ENCODE results near the gene MPPE1. TPM values are rescaled to one million over a fixed set of nuclear protein-coding genes. Genes with fewer than 3 reads are reported as not detected.

The MPPE1 gene
- total RNA-seq, 2 donors from 2014 or later: 29.0 to 43.1 TPM

DNA sequence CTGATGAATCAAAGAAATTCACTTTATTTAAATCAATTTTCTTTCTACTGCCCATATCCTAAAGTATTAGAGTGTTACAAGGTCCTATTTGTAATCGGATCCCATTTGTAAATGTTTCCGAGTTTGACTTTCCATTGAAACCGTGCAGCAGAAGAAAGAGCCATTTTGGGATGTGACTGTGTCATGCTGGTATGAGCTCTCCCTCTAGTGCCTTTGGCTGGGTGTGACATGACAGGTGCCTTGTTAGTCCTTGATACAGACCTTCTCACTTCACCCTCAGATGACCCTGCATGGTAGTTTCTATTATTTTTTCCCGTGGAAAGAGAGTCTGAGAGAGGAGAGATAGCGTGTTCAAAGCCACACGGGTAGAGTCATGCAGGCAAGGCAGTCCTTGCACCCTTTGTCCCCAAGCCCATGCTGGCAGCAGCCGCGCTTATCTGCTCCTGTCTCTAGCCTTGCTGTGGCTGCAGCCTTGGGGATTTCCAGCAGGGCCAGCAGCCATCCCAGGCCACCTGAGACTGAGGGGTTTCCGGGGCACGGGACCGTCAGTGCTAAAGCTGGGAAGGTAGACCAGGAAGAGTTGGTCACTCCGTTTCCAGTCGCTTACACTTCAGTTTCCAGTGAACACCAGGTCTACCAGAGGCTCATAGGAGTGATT lies 35.5 kb downstream of the MPPE1 start:
- peak; percentile 84 for ATAC-seq
- peak overlapping the region in 2 of 4 donors; percentile 32 to 68 for H3K27ac ChIP-seq
- WGBS, 2 donors: 9 to 35% methylated on average over 13 of the region's 13 CpGs
- DNase-seq: peak; percentile 41 to 68 (median 52)
- H3K36me3 ChIP-seq (replicated peaks in 1 of 2; ENCODE audit: insufficient read depth in 1 of 2, low read depth in 2 of 2): no peaks in the 10 kb centered on the region
- no peak for TF ChIP-seq POLR2A (IDR thresholded peaks at IDR 0.05)
- TF ChIP-seq, protein P1, sequence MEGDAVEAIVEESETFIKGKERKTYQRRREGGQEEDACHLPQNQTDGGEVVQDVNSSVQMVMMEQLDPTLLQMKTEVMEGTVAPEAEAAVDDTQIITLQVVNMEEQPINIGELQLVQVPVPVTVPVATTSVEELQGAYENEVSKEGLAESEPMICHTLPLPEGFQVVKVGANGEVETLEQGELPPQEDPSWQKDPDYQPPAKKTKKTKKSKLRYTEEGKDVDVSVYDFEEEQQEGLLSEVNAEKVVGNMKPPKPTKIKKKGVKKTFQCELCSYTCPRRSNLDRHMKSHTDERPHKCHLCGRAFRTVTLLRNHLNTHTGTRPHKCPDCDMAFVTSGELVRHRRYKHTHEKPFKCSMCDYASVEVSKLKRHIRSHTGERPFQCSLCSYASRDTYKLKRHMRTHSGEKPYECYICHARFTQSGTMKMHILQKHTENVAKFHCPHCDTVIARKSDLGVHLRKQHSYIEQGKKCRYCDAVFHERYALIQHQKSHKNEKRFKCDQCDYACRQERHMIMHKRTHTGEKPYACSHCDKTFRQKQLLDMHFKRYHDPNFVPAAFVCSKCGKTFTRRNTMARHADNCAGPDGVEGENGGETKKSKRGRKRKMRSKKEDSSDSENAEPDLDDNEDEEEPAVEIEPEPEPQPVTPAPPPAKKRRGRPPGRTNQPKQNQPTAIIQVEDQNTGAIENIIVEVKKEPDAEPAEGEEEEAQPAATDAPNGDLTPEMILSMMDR (IDR thresholded peaks at IDR 0.05): peak in 6 of 7 experiments; percentile 9 to 69 (median 57)
- no peaks in the 10 kb centered on the region for H3K9me3 ChIP-seq
- H3K27me3 ChIP-seq: no peaks in the 10 kb centered on the region
- intact Hi-C loops (cut with DNase I): loop anchor here (10.0 kb wide), 1 partner anchor 138 kb away; no protein-coding TSS in a partner anchor
- H3K4me3 ChIP-seq: no peak overlapping the region
- peaks cover 6% of the 10 kb centered on the region for H3K4me1 ChIP-seq

DNA sequence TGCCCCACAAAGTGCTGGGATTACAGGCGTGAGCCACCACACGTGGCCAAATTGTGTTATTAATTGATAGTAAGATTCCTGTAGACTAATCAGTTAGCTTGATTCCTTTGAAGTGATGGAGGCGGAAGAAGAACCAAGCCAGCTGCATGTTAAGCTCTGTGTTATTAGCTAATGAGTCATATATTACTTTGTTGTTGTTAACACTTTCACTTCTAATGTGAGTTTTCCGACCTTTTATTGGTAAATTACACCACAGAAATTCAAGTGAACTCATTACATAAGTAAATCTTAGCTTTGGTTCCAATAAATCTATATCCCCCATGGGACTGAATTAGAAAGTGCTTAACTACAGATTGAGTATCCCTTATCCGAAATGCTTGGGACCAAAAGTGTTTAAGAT lies 36.6 kb downstream of the MPPE1 start:
- H3K4me1 ChIP-seq: peaks cover 6% of the 10 kb centered on the region
- no peak overlapping the region for H3K27ac ChIP-seq
- no peaks in the 10 kb centered on the region for H3K9me3 ChIP-seq
- ATAC-seq (no peak), DNase-seq (no peak)
- H3K4me3 ChIP-seq: no peak overlapping the region
- no peaks in the 10 kb centered on the region for H3K27me3 ChIP-seq
- WGBS, 2 donors: 29 to 46% methylated on average over 4 to 5 of the region's 5 CpGs
- TF ChIP-seq, protein P1 (IDR thresholded peaks at IDR 0.05): no peak
- no peak for TF ChIP-seq POLR2A (IDR thresholded peaks at IDR 0.05)
- no peaks in the 10 kb centered on the region for H3K36me3 ChIP-seq (replicated peaks in 1 of 2; ENCODE audit: insufficient read depth in 1 of 2, low read depth in 2 of 2)
- intact Hi-C loops (cut with DNase I): loop anchor here (10.0 kb wide), 1 partner anchor 137 kb away; no protein-coding TSS in a partner anchor

DNA sequence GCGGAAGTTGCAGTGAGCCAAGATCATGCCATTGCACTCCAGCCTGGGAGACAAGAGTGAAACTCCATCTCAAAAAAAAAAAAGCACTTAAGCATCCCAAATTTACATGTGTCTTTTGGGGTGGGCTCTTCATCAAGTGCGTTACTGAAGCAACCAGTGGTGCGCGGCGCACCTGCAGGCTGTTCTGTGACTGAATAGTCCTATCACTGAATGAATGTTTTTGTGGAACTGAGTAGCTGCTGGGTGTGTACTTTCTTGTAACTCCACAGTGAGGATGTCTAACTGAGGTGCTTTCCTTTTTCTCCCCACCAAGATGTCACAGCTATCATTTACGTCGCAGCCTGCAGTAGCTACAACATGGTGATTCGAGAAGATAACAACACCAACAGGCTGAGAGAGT lies 39.9 kb downstream of the MPPE1 start:
- DNase-seq (no peak), ATAC-seq (no peak)
- intact Hi-C loops (cut with DNase I): no loop called here
- Histone ChIP-seq H3K36me3 (replicated peaks in 1 of 2; ENCODE audit: insufficient read depth in 1 of 2, low read depth in 2 of 2) (no peaks in the 10 kb centered on the region), H3K4me1 (peaks cover 6% of the 10 kb centered on the region), H3K27me3 (no peaks in the 10 kb centered on the region), H3K4me3 (no peak overlapping the region), H3K27ac (no peak overlapping the region), H3K9me3 (no peaks in the 10 kb centered on the region)
- TF ChIP-seq, protein P1 (IDR thresholded peaks at IDR 0.05): no peak
- no peak for TF ChIP-seq POLR2A (IDR thresholded peaks at IDR 0.05)
- WGBS, 2 donors: 90 to 96% methylated on average over 8 of the region's 8 CpGs

- TF ChIP-seq POLR2A (IDR thresholded peaks at IDR 0.05): no peak
- TF ChIP-seq, protein P1 (IDR thresholded peaks at IDR 0.05): no peak
- 42 to 49% methylated on average over 4 to 5 of the region's 5 CpGs for WGBS, 2 donors
- H3K27ac ChIP-seq: no peak overlapping the region
- H3K9me3 ChIP-seq: no peaks in the 10 kb centered on the region
- no peaks in the 10 kb centered on the region for H3K36me3 ChIP-seq (replicated peaks in 1 of 2; ENCODE audit: insufficient read depth in 1 of 2, low read depth in 2 of 2)
- H3K4me1 ChIP-seq: no peaks in the 10 kb centered on the region
- H3K27me3 ChIP-seq: no peaks in the 10 kb centered on the region
- ATAC-seq (no peak), DNase-seq (no peak)
- no peak overlapping the region for H3K4me3 ChIP-seq
- intact Hi-C loops (cut with DNase I): no loop called here
Observed at GRCh38 chr18:11866764-11867163, 41.4 kb downstream of the MPPE1 start.

- whole genome bisulfite sequencing, 2 donors: 57 to 78% methylated on average over 10 of the region's 10 CpGs
- intact Hi-C loops (cut with DNase I): no loop called here
- Histone ChIP-seq H3K27ac (no peak overlapping the region), H3K9me3 (no peaks in the 10 kb centered on the region), H3K27me3 (no peaks in the 10 kb centered on the region), H3K4me1 (no peaks in the 10 kb centered on the region), H3K36me3 (replicated peaks in 1 of 2; ENCODE audit: insufficient read depth in 1 of 2, low read depth in 2 of 2) (no peaks in the 10 kb centered on the region), H3K4me3 (no peak overlapping the region)
- DNase-seq (no peak), ATAC-seq (no peak)
- TF ChIP-seq POLR2A (IDR thresholded peaks at IDR 0.05): no peak
- TF ChIP-seq, protein P1 (IDR thresholded peaks at IDR 0.05): no peak
Observed at GRCh38 chr18:11866329-11866728, 41.8 kb downstream of the MPPE1 start.

All from body of pancreas (tissue), 4 donors.